Measurements from ENCODE around the gene ZBTB9.

DNA sequence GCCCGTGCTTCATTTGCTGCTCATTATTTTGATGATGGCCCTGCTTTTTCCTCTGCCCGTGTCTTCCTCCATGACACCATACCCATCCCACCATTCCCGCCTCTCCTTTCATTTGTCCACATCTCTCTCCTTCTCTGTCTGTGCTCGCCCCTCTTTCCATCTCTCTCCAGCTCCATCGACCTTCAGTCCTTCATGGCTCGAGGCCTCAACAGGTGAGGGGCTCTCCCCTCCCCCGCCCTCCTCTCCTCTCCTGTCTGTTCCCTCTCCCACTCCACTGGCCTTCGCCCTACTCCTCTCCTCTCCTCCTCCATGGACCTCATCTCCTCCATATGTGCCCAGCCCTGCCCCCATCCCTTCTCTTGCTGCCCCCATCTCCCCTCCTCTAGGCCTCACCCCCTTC lies 12.1 kb upstream of the ZBTB9 start:
- TF ChIP-seq, protein P1, sequence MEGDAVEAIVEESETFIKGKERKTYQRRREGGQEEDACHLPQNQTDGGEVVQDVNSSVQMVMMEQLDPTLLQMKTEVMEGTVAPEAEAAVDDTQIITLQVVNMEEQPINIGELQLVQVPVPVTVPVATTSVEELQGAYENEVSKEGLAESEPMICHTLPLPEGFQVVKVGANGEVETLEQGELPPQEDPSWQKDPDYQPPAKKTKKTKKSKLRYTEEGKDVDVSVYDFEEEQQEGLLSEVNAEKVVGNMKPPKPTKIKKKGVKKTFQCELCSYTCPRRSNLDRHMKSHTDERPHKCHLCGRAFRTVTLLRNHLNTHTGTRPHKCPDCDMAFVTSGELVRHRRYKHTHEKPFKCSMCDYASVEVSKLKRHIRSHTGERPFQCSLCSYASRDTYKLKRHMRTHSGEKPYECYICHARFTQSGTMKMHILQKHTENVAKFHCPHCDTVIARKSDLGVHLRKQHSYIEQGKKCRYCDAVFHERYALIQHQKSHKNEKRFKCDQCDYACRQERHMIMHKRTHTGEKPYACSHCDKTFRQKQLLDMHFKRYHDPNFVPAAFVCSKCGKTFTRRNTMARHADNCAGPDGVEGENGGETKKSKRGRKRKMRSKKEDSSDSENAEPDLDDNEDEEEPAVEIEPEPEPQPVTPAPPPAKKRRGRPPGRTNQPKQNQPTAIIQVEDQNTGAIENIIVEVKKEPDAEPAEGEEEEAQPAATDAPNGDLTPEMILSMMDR (IDR thresholded peaks at IDR 0.05) = no peak
- TF ChIP-seq POLR2A (IDR thresholded peaks at IDR 0.05) (no peak), EP300 (IDR thresholded peaks at IDR 0.05) (no peak)
